ENCODE results near the gene FCHO1.

FCHO1 gene

DNA sequence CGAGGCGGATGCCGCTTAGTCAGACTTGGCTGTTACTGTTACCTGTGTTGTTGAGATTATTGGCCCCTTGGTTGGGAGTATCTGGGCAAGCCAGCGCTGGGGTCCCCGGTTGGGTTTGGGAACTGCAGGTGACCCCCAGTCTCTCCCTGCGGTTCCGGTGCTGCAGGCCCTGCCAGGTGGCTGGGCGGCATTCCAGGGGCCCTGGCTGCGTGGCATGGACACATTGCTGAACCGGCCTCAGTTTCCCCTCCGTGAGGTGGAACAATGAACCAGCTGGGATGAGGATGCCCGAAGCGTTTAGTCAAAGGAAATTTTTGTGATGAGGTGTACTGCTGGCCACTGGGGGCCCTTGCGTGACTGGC lies 44.2 kb downstream of the FCHO1 start:
- Histone ChIP-seq H3K27me3 (ENCODE audit: control insufficient read depth, low read length) (peaks cover 22% of the 10 kb centered on the region), H3K4me2 (ENCODE audit: low read length) (no peak overlapping the region), H3K9me2 (replicated peaks; ENCODE audit: control insufficient read depth, low read length) (no peaks in the 10 kb centered on the region), H3K27ac (ENCODE audit: low read depth, low read length) (no peak overlapping the region), H3K79me2 (ENCODE audit: control insufficient read depth, low read length) (no peaks in the 10 kb centered on the region), H3F3A (ENCODE audit: control insufficient read depth, insufficient read depth) (no peaks in the 10 kb centered on the region), H3K4me3 (ENCODE audit: low read length) (no peak overlapping the region), H3K4me1 (ENCODE audit: control insufficient read depth, low read length) (no peaks in the 10 kb centered on the region), H3K36me3 (ENCODE audit: control insufficient read depth, low read length) (no peaks in the 10 kb centered on the region), H4K20me1 (ENCODE audit: control insufficient read depth, insufficient read depth, low read depth, low read length) (no peaks in the 10 kb centered on the region), H3K9me3 (ENCODE audit: control insufficient read depth, insufficient read depth, low read length) (no peaks in the 10 kb centered on the region)
- no peak for TF ChIP-seq EZH2phosphoT487 (IDR thresholded peaks at IDR 0.05; ENCODE audit: borderline replicate concordance, low read length)
- TF ChIP-seq, protein P1, sequence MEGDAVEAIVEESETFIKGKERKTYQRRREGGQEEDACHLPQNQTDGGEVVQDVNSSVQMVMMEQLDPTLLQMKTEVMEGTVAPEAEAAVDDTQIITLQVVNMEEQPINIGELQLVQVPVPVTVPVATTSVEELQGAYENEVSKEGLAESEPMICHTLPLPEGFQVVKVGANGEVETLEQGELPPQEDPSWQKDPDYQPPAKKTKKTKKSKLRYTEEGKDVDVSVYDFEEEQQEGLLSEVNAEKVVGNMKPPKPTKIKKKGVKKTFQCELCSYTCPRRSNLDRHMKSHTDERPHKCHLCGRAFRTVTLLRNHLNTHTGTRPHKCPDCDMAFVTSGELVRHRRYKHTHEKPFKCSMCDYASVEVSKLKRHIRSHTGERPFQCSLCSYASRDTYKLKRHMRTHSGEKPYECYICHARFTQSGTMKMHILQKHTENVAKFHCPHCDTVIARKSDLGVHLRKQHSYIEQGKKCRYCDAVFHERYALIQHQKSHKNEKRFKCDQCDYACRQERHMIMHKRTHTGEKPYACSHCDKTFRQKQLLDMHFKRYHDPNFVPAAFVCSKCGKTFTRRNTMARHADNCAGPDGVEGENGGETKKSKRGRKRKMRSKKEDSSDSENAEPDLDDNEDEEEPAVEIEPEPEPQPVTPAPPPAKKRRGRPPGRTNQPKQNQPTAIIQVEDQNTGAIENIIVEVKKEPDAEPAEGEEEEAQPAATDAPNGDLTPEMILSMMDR (IDR thresholded peaks at IDR 0.05; ENCODE audit: low read depth, low read length, poor library complexity, severe bottlenecking) = no peak

DNA sequence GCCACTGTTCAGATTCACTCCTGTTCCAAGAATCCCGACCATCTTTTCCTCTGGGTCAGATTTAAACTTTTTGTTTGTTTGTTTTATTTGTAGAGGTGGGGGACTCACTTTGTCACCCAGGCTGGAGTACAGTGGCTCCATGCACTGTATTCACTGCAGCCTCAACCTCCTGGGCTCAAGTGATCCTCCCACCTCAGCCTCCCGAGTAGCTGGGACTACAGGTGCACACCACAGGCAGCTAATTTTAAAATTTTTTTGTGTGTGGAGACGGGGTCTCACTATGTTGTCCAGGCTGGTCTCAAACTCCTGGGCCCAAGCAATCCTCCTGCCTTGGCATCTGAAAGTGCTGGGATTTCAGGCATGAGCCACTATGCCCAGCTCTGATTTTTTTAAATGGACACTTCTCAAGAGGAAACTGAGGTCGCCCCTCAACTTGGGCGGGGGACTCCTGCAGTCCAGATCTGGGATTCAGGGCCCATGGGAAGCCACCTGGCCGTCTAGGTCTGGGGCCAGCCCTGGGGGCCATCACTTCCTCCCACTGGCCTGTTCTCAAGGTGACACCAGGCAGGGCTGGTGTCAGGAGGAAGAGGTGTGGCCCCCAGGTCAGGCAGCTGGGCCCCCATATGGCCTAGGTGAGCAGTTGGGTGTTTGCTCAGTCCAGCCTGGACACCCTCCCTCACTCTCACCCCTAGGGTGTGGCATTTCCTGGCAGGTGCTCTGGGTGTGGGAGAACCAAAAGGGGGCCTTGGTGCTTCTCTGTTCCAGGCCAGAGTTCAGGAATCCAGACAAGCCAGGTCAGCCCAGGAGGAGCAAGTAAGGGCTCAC lies 44.9 kb downstream of the FCHO1 start:
- Histone ChIP-seq H3K4me2 (ENCODE audit: low read length) (no peak overlapping the region), H3K4me3 (ENCODE audit: low read length) (no peak overlapping the region), H3F3A (ENCODE audit: control insufficient read depth, insufficient read depth) (no peaks in the 10 kb centered on the region)

DNA sequence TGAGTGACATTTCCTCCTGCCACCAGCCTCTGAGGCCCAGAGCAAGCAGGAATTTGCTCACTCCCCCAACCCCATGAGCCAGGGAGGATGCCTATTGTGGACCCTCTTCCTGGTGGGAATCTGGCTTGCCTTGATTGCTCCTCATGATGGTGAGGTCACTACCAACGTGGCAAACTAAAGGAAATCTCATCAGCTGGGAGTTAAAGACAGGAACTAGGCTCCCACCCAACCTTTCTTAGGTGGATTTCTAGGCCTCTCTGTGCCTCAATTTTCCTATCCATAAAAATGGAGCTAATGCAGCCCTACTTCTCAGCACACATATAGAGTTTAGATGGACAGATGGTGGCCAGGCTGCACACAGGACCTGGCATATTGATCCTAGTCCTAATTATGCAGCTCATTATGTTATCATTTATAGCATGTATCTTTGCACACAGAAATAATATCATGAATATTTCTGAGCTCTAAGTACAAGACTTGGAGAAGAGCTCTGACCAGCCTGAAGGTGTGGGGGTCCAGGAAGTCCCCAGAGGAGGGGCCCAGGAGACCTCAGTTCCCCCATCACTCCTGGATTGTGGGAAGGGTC lies 45.7 kb downstream of the FCHO1 start:
- Histone ChIP-seq H4K20me1 (ENCODE audit: control insufficient read depth, insufficient read depth, low read depth, low read length) (no peaks in the 10 kb centered on the region), H3K27ac (ENCODE audit: low read depth, low read length) (no peak overlapping the region), H3K79me2 (ENCODE audit: control insufficient read depth, low read length) (no peaks in the 10 kb centered on the region), H3K36me3 (ENCODE audit: control insufficient read depth, low read length) (no peaks in the 10 kb centered on the region), H3K4me1 (ENCODE audit: control insufficient read depth, low read length) (no peaks in the 10 kb centered on the region), H3K27me3 (ENCODE audit: control insufficient read depth, low read length) (peaks cover 22% of the 10 kb centered on the region), H3K9me3 (ENCODE audit: control insufficient read depth, insufficient read depth, low read length) (no peaks in the 10 kb centered on the region), H3F3A (ENCODE audit: control insufficient read depth, insufficient read depth) (no peaks in the 10 kb centered on the region), H3K4me3 (ENCODE audit: low read length) (no peak overlapping the region), H3K4me2 (ENCODE audit: low read length) (no peak overlapping the region), H3K9me2 (replicated peaks; ENCODE audit: control insufficient read depth, low read length) (no peaks in the 10 kb centered on the region)
- TF ChIP-seq, protein P1 (IDR thresholded peaks at IDR 0.05; ENCODE audit: low read depth, low read length, poor library complexity, severe bottlenecking) = no peak
- no peak for TF ChIP-seq EZH2phosphoT487 (IDR thresholded peaks at IDR 0.05; ENCODE audit: borderline replicate concordance, low read length)

More for the DNA sequence above, 44.9 kb downstream of the FCHO1 start:
- Histone ChIP-seq H3K9me2 (replicated peaks; ENCODE audit: control insufficient read depth, low read length) (no peaks in the 10 kb centered on the region), H3K36me3 (ENCODE audit: control insufficient read depth, low read length) (no peaks in the 10 kb centered on the region), H3K27ac (ENCODE audit: low read depth, low read length) (no peak overlapping the region), H4K20me1 (ENCODE audit: control insufficient read depth, insufficient read depth, low read depth, low read length) (no peaks in the 10 kb centered on the region), H3K4me1 (ENCODE audit: control insufficient read depth, low read length) (no peaks in the 10 kb centered on the region), H3K27me3 (ENCODE audit: control insufficient read depth, low read length) (peaks cover 22% of the 10 kb centered on the region), H3K9me3 (ENCODE audit: control insufficient read depth, insufficient read depth, low read length) (no peaks in the 10 kb centered on the region), H3K79me2 (ENCODE audit: control insufficient read depth, low read length) (no peaks in the 10 kb centered on the region)
- TF ChIP-seq EZH2phosphoT487 (IDR thresholded peaks at IDR 0.05; ENCODE audit: borderline replicate concordance, low read length) = no peak
- TF ChIP-seq, protein P1 (IDR thresholded peaks at IDR 0.05; ENCODE audit: low read depth, low read length, poor library complexity, severe bottlenecking) = no peak
